Spleen (tissue), 7 donors: ENCODE results near the gene SLC25A3.

Experiments
- CTCF ChIP-seq, 11 experiments: fragments of 200-600 bp in 7 of 11; fragments of 450-650 bp in 4 of 11; sonication (generic) in 4 of 11; IDR thresholded peaks in 8 of 11; conservative IDR thresholded peaks in 3 of 11; 1 replicate in 7 of 11; 2 replicates in 4 of 11; pipeline versions ENCODE4 v1.4.0 to v1.8.0; 2016 to 2021; ENCODE audit warnings: antibody characterized with exemption in 11 of 11, inconsistent platforms in 4 of 11, mild to moderate bottlenecking in 1 of 11
- POLR2A ChIP-seq, 3 donors: fragments of 450-650 bp; IDR thresholded peaks; one replicate each; pipeline ENCODE4 v1.5.1; 2017; ENCODE audit warnings: antibody characterized with exemption in 3 of 3, mild to moderate bottlenecking in 1 of 3
- POLR2AphosphoS5 ChIP-seq, 3 donors: sonication (generic); formaldehyde crosslinking; IDR thresholded peaks; one replicate each; pipeline ENCODE4 v1.5.1; 2017; ENCODE audit warnings: antibody characterized with exemption in 3 of 3
- donor health status: DM: no; HTN: no; CAD: no; lungs with moderate emphysema.
- donor health status: DM: no; HTN: no; CAD: no.
- donor health status: DM: no; HTN: no; CAD: no.

GRCh38 chr12:98601924-98602323 is 8.4 kb downstream of the SLC25A3 start:
- TF ChIP-seq CTCF (IDR thresholded peaks at IDR 0.05 in 8 of 11, conservative IDR thresholded peaks at IDR 0.05 in 3 of 11) (no peak), POLR2AphosphoS5 (IDR thresholded peaks at IDR 0.05) (no peak), POLR2A (IDR thresholded peaks at IDR 0.05) (no peak)
